ENCODE measurements around the gene ZNF541. TPM values are rescaled to one million over a fixed set of nuclear protein-coding genes. Genes with fewer than 3 reads are reported as not detected.

The ZNF541 gene
- polyA plus RNA-seq, 1 experiment, result not detected

DNA sequence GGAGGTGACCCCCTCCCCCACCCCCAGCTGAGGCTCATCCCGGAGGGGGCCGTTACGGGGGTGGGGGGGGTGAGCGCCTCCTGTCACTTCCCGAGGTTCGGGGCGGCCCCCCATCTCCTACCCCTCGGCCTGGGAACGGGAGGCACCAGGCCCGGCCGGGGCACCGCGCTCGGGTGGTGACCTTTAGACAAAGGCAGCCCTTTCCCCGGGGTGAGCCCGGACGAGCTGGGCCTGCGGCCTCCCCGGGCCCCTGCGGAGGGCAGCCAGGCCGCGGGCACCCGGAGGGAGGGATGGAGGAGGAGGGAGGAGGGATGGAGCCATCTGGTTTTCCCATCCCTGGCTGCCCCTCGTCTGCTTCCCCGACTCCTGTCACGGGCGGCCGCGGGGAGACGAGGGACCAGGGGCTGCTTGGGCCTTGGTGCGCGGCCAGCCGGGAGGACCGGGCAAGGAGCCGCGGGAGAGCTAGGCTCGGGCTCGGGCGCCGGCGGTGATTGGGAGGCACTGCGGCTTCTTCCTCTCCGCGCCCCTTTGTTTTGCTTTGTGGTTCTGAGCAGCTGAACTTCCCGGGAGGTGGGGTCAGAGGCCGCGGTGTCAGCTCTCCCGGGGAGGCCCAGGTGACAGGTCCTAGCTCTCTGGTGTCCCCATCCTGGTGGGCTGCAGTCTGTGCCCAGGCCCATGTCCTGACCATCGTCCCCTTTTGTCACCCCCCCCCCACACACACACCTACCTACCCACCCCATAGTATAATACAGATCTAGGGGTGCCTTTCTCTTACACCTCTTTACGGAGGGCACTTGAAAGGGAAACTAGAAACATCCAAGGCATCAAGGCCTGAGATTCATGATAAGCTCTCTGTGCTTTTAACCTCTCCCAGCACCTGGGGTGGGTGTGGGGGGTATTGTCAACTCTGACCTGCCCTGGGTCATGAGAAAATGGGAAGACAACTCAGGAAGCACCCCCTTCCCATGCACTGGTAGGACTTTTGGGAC is 37.3 kb upstream of the ZNF541 start:
- ChIA-PET CTCF (interaction anchor here (0.5 to 1.5 kb wide), 5 partner anchors 17 to 98 kb away, joined by 4 to 6 read pairs (median 5); no protein-coding TSS in a partner anchor), POLR2A (interaction anchor here (0.6 to 3.6 kb wide), 8 partner anchors 8 to 135 kb away, joined by 3 to 38 read pairs (median 4); partner anchors contain the start of genes KPTN, NAPA and NOP53)
- TF ChIP-seq, protein P1, sequence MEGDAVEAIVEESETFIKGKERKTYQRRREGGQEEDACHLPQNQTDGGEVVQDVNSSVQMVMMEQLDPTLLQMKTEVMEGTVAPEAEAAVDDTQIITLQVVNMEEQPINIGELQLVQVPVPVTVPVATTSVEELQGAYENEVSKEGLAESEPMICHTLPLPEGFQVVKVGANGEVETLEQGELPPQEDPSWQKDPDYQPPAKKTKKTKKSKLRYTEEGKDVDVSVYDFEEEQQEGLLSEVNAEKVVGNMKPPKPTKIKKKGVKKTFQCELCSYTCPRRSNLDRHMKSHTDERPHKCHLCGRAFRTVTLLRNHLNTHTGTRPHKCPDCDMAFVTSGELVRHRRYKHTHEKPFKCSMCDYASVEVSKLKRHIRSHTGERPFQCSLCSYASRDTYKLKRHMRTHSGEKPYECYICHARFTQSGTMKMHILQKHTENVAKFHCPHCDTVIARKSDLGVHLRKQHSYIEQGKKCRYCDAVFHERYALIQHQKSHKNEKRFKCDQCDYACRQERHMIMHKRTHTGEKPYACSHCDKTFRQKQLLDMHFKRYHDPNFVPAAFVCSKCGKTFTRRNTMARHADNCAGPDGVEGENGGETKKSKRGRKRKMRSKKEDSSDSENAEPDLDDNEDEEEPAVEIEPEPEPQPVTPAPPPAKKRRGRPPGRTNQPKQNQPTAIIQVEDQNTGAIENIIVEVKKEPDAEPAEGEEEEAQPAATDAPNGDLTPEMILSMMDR (IDR thresholded peaks at IDR 0.05; ENCODE audit: low read depth, low read length), result no peak
- Histone ChIP-seq H3K27ac (ENCODE audit: low read depth, low read length) (peak overlapping the region; percentile 83), H3K27me3 (ENCODE audit: control insufficient read depth, insufficient read depth, low read length) (no peaks in the 10 kb centered on the region), H3K9me3 (ENCODE audit: control insufficient read depth, insufficient read depth, low read length) (no peaks in the 10 kb centered on the region; the same call in 1 of the 2 replicates), H3K4me3 (ENCODE audit: low read depth, low read length) (peak overlapping the region; percentile 74)
- DNase-seq (ENCODE audit: low read depth, low spot score), result no peak

DNA sequence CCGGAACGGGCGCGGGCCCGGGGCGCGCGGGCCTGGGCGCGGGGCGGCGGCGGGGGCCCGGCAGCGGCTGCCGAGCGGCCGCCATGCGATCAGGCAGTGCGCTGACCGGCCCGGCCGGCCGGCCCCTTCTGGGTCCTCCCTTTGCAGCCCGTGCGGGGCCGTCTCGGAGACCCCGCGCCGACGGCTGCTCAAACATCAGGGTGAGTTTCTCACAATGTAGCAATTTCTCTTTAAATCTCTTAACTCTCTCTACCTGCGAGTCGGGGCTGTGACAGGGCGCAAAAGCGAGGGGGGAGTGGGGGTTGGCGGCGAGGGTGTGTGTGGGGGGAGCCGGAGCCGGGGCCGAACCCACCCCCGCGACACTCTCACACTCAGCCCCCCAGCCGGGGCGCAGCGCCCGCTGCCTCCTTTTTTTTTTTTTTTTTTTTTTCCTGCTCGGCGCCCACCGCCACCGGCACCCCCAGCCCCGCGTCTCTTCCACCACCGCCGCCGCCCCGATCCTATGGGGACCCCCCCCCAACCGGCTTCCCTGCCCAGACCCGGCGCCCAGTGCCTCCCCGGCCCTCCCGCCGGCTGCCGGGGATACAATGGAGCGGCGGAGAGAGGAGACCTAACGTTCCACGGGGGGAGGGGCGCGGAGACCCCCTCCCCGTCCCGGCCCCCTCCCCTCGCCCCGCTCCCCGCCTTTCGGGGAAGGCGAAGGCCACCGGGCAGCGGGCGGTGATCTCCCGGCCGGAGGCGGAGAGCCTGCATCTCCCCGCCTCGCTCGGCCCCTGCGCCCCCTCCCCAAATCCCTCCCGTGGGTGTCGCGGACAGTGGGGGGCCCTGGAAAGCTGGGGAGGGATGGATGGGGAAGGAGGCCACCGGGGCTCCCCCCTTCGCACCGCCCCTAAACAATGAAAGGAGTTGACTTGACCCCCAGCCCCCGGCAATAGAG is 36.3 kb upstream of the ZNF541 start, which contains the start of gene BICRA:
Gene BICRA, plus strand, starts transcription at position 166 of the 937 bp plus-strand sequence. CDS start 64,441 bp downstream, outside the sequence.
- DNase-seq (ENCODE audit: low read depth, low spot score), result peak; percentile 44
- Histone ChIP-seq H3K9me3 (ENCODE audit: control insufficient read depth, insufficient read depth, low read length) (no peaks in the 10 kb centered on the region; the same call in 1 of the 2 replicates), H3K27me3 (ENCODE audit: control insufficient read depth, insufficient read depth, low read length) (no peaks in the 10 kb centered on the region), H3K4me3 (ENCODE audit: low read depth, low read length) (peak within 1 kb of the TSS; percentile 80), H3K27ac (ENCODE audit: low read depth, low read length) (peak within 1 kb of the TSS; percentile 85)
- TF ChIP-seq, protein P1 (IDR thresholded peaks at IDR 0.05; ENCODE audit: low read depth, low read length), result no peak
- CTCF ChIA-PET, result interaction anchor here (1.5 kb wide), 1 partner anchor 90 kb away, joined by 7 read pairs; no protein-coding TSS in a partner anchor
- POLR2A ChIA-PET, result interaction anchor here (0.5 to 3.6 kb wide), 5 partner anchors 10 to 94 kb away, joined by 3 to 38 read pairs (median 4); partner anchors contain the start of gene NAPA

DNA sequence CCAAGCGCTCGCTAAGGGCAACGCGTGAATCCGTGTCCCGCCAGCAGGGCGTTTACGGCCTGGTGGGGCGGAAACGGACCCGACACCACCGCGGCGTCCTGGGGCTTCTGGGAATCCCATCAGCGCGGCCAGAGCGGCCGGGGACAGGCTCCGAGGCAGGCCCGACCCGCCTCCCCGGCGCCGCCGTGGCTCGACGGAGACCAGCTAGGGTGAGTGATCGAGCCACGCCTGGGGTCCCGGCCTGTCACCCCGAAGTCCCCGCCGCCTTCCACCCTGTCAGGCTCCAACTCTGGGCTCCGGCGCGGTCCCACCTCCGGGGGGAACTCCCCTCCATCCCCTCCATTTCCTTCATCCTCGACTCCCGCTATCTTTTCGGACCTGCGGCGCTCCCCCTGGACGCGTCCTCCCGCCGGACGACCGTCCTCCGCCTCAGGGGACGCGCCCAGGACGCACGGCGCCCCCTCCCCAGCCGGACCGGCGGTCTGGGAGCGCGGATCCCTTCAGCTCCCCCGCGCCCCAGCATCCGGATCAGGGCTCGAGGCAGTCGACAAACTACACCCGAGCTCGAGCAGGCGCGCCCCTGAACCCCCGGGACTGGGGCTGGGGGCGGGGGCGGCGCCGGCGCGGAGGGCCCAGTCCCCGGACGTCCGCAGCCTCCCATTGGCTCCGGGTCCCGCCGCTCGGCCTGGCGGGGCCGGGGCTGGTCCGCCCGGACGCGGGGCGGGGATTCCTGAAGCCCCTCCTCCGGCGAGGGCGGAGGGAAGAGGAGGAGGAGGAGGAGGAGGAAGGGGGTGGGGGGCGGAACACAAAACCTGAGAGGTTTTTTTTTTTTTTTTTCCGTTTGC is 35.3 kb upstream of the ZNF541 start:
- CTCF ChIA-PET, result interaction anchor here (1.5 kb wide), 1 partner anchor 91 kb away, joined by 7 read pairs; no protein-coding TSS in a partner anchor

More for the DNA sequence above, 35.3 kb upstream of the ZNF541 start:
- Histone ChIP-seq H3K27me3 (ENCODE audit: control insufficient read depth, insufficient read depth, low read length) (no peaks in the 10 kb centered on the region), H3K4me3 (ENCODE audit: low read depth, low read length) (peak overlapping the region; percentile 80), H3K9me3 (ENCODE audit: control insufficient read depth, insufficient read depth, low read length) (no peaks in the 10 kb centered on the region; the same call in 1 of the 2 replicates), H3K27ac (ENCODE audit: low read depth, low read length) (peak overlapping the region; percentile 85)
- POLR2A ChIA-PET, result interaction anchor here (0.5 to 3.6 kb wide), 5 partner anchors 9 to 93 kb away, joined by 3 to 38 read pairs (median 4); no protein-coding TSS in a partner anchor
- peak; percentile 78 for DNase-seq (ENCODE audit: low read depth, low spot score)
- TF ChIP-seq, protein P1 (IDR thresholded peaks at IDR 0.05; ENCODE audit: low read depth, low read length), result peak; percentile 39
